H1 (cell line): ENCODE data around the gene DCAF17. TPM values are rescaled to one million over a fixed set of nuclear protein-coding genes. Genes with fewer than 3 reads are reported as not detected.

Experiments used
- CTCF ChIA-PET: fragments of 300-600 bp; sonication (Branson Sonifier 250); formaldehyde crosslinking; loops from one replicate; lab custom pipeline; 2021; ENCODE audit not compliant: partially characterized antibody; lab: Charles Lee
- POLR2A ChIA-PET: fragments of 300-600 bp; sonication (Branson Sonifier 250); formaldehyde crosslinking; loops from one replicate; lab custom pipeline; 2021; ENCODE audit warnings: inconsistent platforms; ENCODE audit not compliant: partially characterized antibody; lab: Charles Lee
- DNase-seq, 2 experiments: peaks; one replicate each; pipeline versions ENCODE4 v3.0.0 to v3.0.0-alpha.2; 2010 to 2022; ENCODE audit warnings: low spot score in 2 of 2, low read depth in 1 of 2, mixed read lengths in 1 of 2
- FAIRE-seq: peaks from 2 replicates; lab custom pipeline; 2011; peaks lifted over from hg19 to GRCh38; lab: Jason Lieb, UNC
- H2AFZ ChIP-seq: 2 replicates; pipeline ENCODE4 v1.8.1; 2012; ENCODE audit warnings: low read length, inconsistent platforms
- H2AK5ac ChIP-seq: 2 replicates; pipeline ENCODE4 v1.6.1; 2013; ENCODE audit warnings: low read depth, low read length
- H2BK120ac ChIP-seq: replicated peaks from 2 replicates; pipeline ENCODE3; 2013; ENCODE audit warnings: low read depth, low read length, inconsistent platforms
- H2BK12ac ChIP-seq: 2 replicates; pipeline ENCODE4 v1.6.1; 2013; ENCODE audit warnings: low read depth, low read length
- H2BK15ac ChIP-seq: 2 replicates; pipeline ENCODE4 v1.6.1; 2013; ENCODE audit warnings: low read length
- H2BK20ac ChIP-seq: 2 replicates; pipeline ENCODE4 v1.6.1; 2013; ENCODE audit warnings: low read length
- H2BK5ac ChIP-seq: 2 replicates; pipeline ENCODE4 v1.6.1; 2013; ENCODE audit warnings: low read depth, low read length
- H3K14ac ChIP-seq: 2 replicates; pipeline ENCODE4 v1.6.1; 2013; ENCODE audit warnings: inconsistent platforms; ENCODE audit not compliant: insufficient read length
- H3K18ac ChIP-seq: 2 replicates; pipeline ENCODE4 v1.6.1; 2013; ENCODE audit warnings: low read length; ENCODE audit errors: extremely low read depth
- H3K23ac ChIP-seq: 2 replicates; pipeline ENCODE4 v1.6.1; 2013; ENCODE audit warnings: inconsistent platforms; ENCODE audit not compliant: insufficient read length
- H3K23me2 ChIP-seq: 2 replicates; pipeline ENCODE4 v1.6.1; 2013; ENCODE audit warnings: low read depth, low read length
- H3K27ac ChIP-seq: 2 replicates; pipeline ENCODE4 v1.6.1; 2011; ENCODE audit warnings: low read depth, low read length, inconsistent platforms
- H3K27me3 ChIP-seq, 4 experiments: replicated peaks in 1 of 4; 1 replicate in 1 of 4; 2 replicates in 3 of 4; pipeline versions ENCODE4 v1.6.1 to v1.8.1; 2011 to 2013; ENCODE audit warnings: low read length in 3 of 4, mild to moderate bottlenecking in 3 of 4, inconsistent platforms in 2 of 4, mixed read lengths in 2 of 4, moderate library complexity in 1 of 4; ENCODE audit not compliant: control insufficient read depth in 3 of 4, insufficient read depth in 3 of 4; ENCODE audit errors: extremely low read depth in 1 of 4
- H3K36me3 ChIP-seq, 4 experiments: 2 replicates each; pipeline versions ENCODE4 v1.6.1 to v1.8.1; 2011 to 2013; ENCODE audit warnings: mild to moderate bottlenecking in 4 of 4, low read length in 3 of 4, moderate library complexity in 2 of 4, control low read depth in 1 of 4, inconsistent platforms in 1 of 4; ENCODE audit not compliant: insufficient read depth in 4 of 4, control insufficient read depth in 2 of 4
- H3K4ac ChIP-seq: replicated peaks from 2 replicates; pipeline ENCODE3; 2013; ENCODE audit warnings: low read length, low read depth, mixed read lengths, inconsistent platforms; ENCODE audit not compliant: insufficient read length
- H3K4me1 ChIP-seq, 4 experiments: replicated peaks in 1 of 4; 1 replicate in 1 of 4; 2 replicates in 3 of 4; pipeline versions ENCODE4 v1.6.1 to v1.8.1; 2011 to 2013; ENCODE audit warnings: low read length in 3 of 4, inconsistent platforms in 2 of 4, mixed read lengths in 1 of 4; ENCODE audit not compliant: insufficient read depth in 4 of 4, control insufficient read depth in 3 of 4
- H3K4me2 ChIP-seq, 2 experiments: 2 replicates each; pipeline versions ENCODE4 v1.6.1 to v1.8.1; 2011 to 2013; ENCODE audit warnings: low read depth in 2 of 2, low read length in 2 of 2, control low read depth in 1 of 2, inconsistent platforms in 1 of 2, mild to moderate bottlenecking in 1 of 2; ENCODE audit not compliant: insufficient read depth in 1 of 2
- H3K4me3 ChIP-seq, 4 experiments: fragments of 200-600, 300-600 bp in 1 of 4; sonication (generic), shearing (Covaris generic), sonication (Bioruptor Twin) in 1 of 4; 2 replicates each; pipeline versions ENCODE4 v1.5.1 to v1.8.1; 2011 to 2016; ENCODE audit warnings: low read length in 4 of 4, low read depth in 3 of 4, control low read depth in 2 of 4, inconsistent platforms in 2 of 4, mild to moderate bottlenecking in 2 of 4, mixed read lengths in 1 of 4, moderate library complexity in 1 of 4; ENCODE audit not compliant: insufficient read depth in 2 of 4; ENCODE audit errors: extremely low read depth in 1 of 4
- H3K56ac ChIP-seq: replicated peaks from 2 replicates; pipeline ENCODE3; 2013; ENCODE audit warnings: low read depth, mild to moderate bottlenecking, mixed read lengths, low read length, inconsistent platforms; ENCODE audit not compliant: insufficient read length
- H3K79me1 ChIP-seq: 2 replicates; pipeline ENCODE4 v1.6.1; 2013; ENCODE audit warnings: low read depth, low read length, control low read depth
- H3K79me2 ChIP-seq, 2 experiments: 2 replicates each; pipeline versions ENCODE4 v1.6.1 to v1.8.1; 2012 to 2013; ENCODE audit warnings: low read length in 2 of 2, mild to moderate bottlenecking in 2 of 2, inconsistent platforms in 1 of 2; ENCODE audit not compliant: insufficient read depth in 2 of 2, control insufficient read depth in 1 of 2
- H3K9ac ChIP-seq, 4 experiments: replicated peaks in 1 of 4; 1 replicate in 1 of 4; 2 replicates in 3 of 4; pipeline versions ENCODE4 v1.6.1 to v1.8.1; 2011 to 2013; ENCODE audit warnings: low read depth in 3 of 4, low read length in 3 of 4, control low read depth in 2 of 4, mild to moderate bottlenecking in 2 of 4, moderate library complexity in 2 of 4, inconsistent platforms in 1 of 4; ENCODE audit errors: extremely low read depth in 1 of 4
- H3K9me3 ChIP-seq, 2 experiments: 2 replicates each; pipeline versions ENCODE4 v1.6.1 to v1.8.1; 2012 to 2013; ENCODE audit warnings: mild to moderate bottlenecking in 2 of 2, moderate library complexity in 2 of 2, control low read depth in 1 of 2, inconsistent platforms in 1 of 2, low read depth in 1 of 2, low read length in 1 of 2, mixed read lengths in 1 of 2; ENCODE audit not compliant: insufficient read depth in 2 of 2
- H4K20me1 ChIP-seq, 2 experiments: replicated peaks in 1 of 2; 2 replicates each; pipeline versions ENCODE3 to v1.8.1; 2011 to 2013; ENCODE audit warnings: inconsistent platforms in 2 of 2, low read length in 2 of 2, mild to moderate bottlenecking in 1 of 2; ENCODE audit not compliant: insufficient read depth in 2 of 2, control insufficient read depth in 1 of 2
- H4K5ac ChIP-seq: 2 replicates; pipeline ENCODE4 v1.6.1; 2013; ENCODE audit warnings: low read length, low read depth, mixed read lengths, inconsistent platforms; ENCODE audit not compliant: insufficient read length
- H4K8ac ChIP-seq: 2 replicates; pipeline ENCODE4 v1.8.0; 2013; ENCODE audit warnings: mild to moderate bottlenecking, moderate library complexity, low read length, inconsistent platforms; ENCODE audit not compliant: insufficient read depth; ENCODE audit errors: extremely low read depth
- H4K91ac ChIP-seq: replicated peaks from 2 replicates; pipeline ENCODE3; 2013; ENCODE audit warnings: low read length, mixed read lengths, inconsistent platforms; ENCODE audit not compliant: insufficient read length
- BACH1 ChIP-seq: IDR thresholded peaks from 2 replicates; pipeline ENCODE4 v1.6.1; 2012; ENCODE audit warnings: low read length, improper control_type of control experiment
- CBX5 ChIP-seq: fragments of 300-800, 300-1000 bp; sonication (generic); IDR thresholded peaks from 2 replicates; pipeline ENCODE4 v1.7.1; 2016; ENCODE audit warnings: antibody characterized with exemption, low read length, low read depth
- CBX8 ChIP-seq: fragments of 300-800, 300-1000 bp; sonication (generic); IDR thresholded peaks from 2 replicates; pipeline ENCODE4 v1.7.1; 2016; ENCODE audit warnings: low read depth, low read length, borderline replicate concordance
- EZH2 ChIP-seq: fragments of 200-600 bp; sonication (generic); IDR thresholded peaks from 2 replicates; pipeline ENCODE4 v1.7.1; 2012; ENCODE audit warnings: low read depth, mild to moderate bottlenecking, moderate library complexity, low read length, inconsistent platforms; ENCODE audit not compliant: severe bottlenecking
- HDAC6 ChIP-seq: IDR thresholded peaks from one replicate; pipeline ENCODE4 v1.7.1; 2012; ENCODE audit warnings: low read depth, mild to moderate bottlenecking, inconsistent platforms, low read length, moderate library complexity
- JUND ChIP-seq: IDR thresholded peaks from 2 replicates; pipeline ENCODE4 v1.6.1; 2011; ENCODE audit warnings: mild to moderate bottlenecking, improper control_type of control experiment, low read length
- KDM4A ChIP-seq: IDR thresholded peaks from one replicate; pipeline ENCODE4 v1.7.1; 2012; ENCODE audit warnings: low read depth, mild to moderate bottlenecking, moderate library complexity, low read length, inconsistent platforms; ENCODE audit not compliant: severe bottlenecking
- MAFK ChIP-seq: IDR thresholded peaks from 2 replicates; pipeline ENCODE4 v1.6.1; 2012; ENCODE audit warnings: low read depth, mild to moderate bottlenecking, improper control_type of control experiment, low read length
- TAF1 ChIP-seq: IDR thresholded peaks from 2 replicates; pipeline ENCODE4 v1.6.1; 2011; ENCODE audit warnings: mild to moderate bottlenecking, low read depth, low read length
- TAF7 ChIP-seq: optimal IDR thresholded peaks from 2 replicates; pipeline ENCODE3; 2011; ENCODE audit warnings: low read depth, mild to moderate bottlenecking, inconsistent platforms, low read length, moderate library complexity, borderline replicate concordance
- TCF12 ChIP-seq: IDR thresholded peaks from 2 replicates; pipeline ENCODE4 v1.6.1; 2011; ENCODE audit warnings: low read depth, mild to moderate bottlenecking, low read length
- TEAD4 ChIP-seq: IDR thresholded peaks from 2 replicates; pipeline ENCODE4 v1.6.1; 2012; ENCODE audit warnings: low read depth, low read length, inconsistent platforms, mixed read lengths
- WGBS, 2 experiments: shearing (Covaris generic) in 1 of 2; methylation state at CpG; one replicate each; pipeline versions ENCODE4 v1.1.6 to v1.1.7; 2013 to 2015; ENCODE audit warnings: low lambda C conversion rate in 2 of 2, mixed read lengths in 2 of 2, inconsistent platforms in 1 of 2, low coverage in 1 of 2, missing lambda C conversion rate in 1 of 2; ENCODE audit not compliant: insufficient replicate concordance in 2 of 2, insufficient coverage in 1 of 2, insufficient read length in 1 of 2; ENCODE audit errors: extremely low coverage in 1 of 2, missing lambda C conversion rate in 1 of 2; 5-methylcytosine and 5-hydroxymethylcytosine counted together
- polyA plus RNA-seq, 7 experiments: library from polyadenylated mRNA; depleted of rRNA in 3 of 7; stranded (reverse) in 5 of 7; unstranded in 2 of 7; fragments of >200 nt in 5 of 7; fragments of 200-250 nt in 2 of 7; gene quantifications; 1 replicate in 5 of 7; 2 replicates in 1 of 7; 4 replicates in 1 of 7; pipeline versions ENCODE4 v1.2.1 to v1.2.3, GENCODE V29; 2011 to 2013; ENCODE audit warnings: missing spikeins in 2 of 7, mixed read lengths in 2 of 7
- total RNA-seq: library from RNA; stranded (reverse); fragmentation: NEBNext Ultra II Directional; extraction: Animal tissue kit (Norgen Biotek cat#: 25700); gene quantifications from 2 replicates; pipeline ENCODE4 v1.2.1, GENCODE V29; 2021
- TF ChIP-seq, protein P1 (sequence below): IDR thresholded peaks from 2 replicates; pipeline ENCODE4 v1.6.1; 2012; ENCODE audit warnings: low read length, inconsistent platforms

Gene DCAF17
- total and polyA plus RNA-seq, 2 of the 8 experiments (the other 6 are each of a cell fraction or from before 2014, with no cell fraction given): 10.7 to 30.0 TPM

DNA sequence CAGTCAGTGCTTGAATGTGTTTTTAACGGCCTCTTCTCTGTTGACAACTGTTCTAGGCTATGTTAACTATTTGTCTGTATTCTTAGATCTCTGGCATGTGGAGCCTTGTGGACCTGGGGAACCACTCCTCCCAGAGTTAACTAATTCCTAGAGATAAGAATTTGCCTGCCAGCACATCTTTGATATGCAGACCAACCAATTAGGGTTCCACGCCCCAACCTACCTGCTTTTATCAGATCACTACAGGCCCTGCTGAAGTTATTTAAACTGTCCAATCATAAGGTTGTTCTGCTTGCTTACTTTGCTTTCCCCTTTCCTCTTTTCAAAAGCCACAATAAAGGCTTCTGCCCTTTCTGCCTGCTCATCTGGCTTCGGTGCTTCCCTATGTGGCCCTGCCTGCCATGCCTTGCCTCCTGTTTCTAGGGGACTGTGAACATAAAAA, 79.7 kb downstream of the DCAF17 start:
- Histone ChIP-seq H3K4ac (no peak overlapping the region), H3K4me1 (peaks cover 0 to 4% (median under 1%) of the 10 kb centered on the region in 4 experiments; a peak in 4 of 7 replicates), H2BK120ac (no peak overlapping the region), H3K56ac (no peak overlapping the region), H2BK5ac (no peak overlapping the region), H4K5ac (no peak overlapping the region), H4K91ac (no peak overlapping the region), H3K9me3 (no peaks in the 10 kb centered on the region), H4K8ac (no peak overlapping the region), H3K9ac (peak overlapping the region in 2 of 4 experiments; percentile 16 to 20; a peak in 2 of 7 replicates), H2BK20ac (no peak overlapping the region), H2BK15ac (no peak overlapping the region), H3K4me3 (no peak overlapping the region), H2AFZ (no peak overlapping the region), H4K20me1 (no peaks in the 10 kb centered on the region), H3K27me3 (no peaks in the 10 kb centered on the region), H3K79me2 (no peaks in the 10 kb centered on the region), H3K27ac (no peak overlapping the region), H3K36me3 (no peaks in the 10 kb centered on the region), H3K18ac (no peak overlapping the region), H3K79me1 (no peaks in the 10 kb centered on the region), H2BK12ac (no peak overlapping the region), H2AK5ac (no peak overlapping the region), H3K23ac (no peak overlapping the region), H3K23me2 (no peaks in the 10 kb centered on the region), H3K4me2 (peak overlapping the region in 1 of 2 experiments; percentile 2; a peak in 2 of 4 replicates), H3K14ac (no peak overlapping the region)
- no peak for FAIRE-seq
- DNase-seq: no peak
- 66% methylated on average over 3 of the region's 3 CpGs; no CpG with 5 or more reads in 1 of the 2 experiments for WGBS, 2 experiments
- CTCF ChIA-PET: no interaction called here
- POLR2A ChIA-PET: interaction anchor here (1.0 kb wide), 1 partner anchor 10 kb away, joined by 3 read pairs; no protein-coding TSS in a partner anchor
- TF ChIP-seq MAFK: no peak
- no peak for TF ChIP-seq TEAD4
- no peak for TF ChIP-seq CBX8
- TF ChIP-seq TAF7: no peak
- TF ChIP-seq CBX5: no peak
- TF ChIP-seq HDAC6: no peak
- TF ChIP-seq EZH2: no peak
- TF ChIP-seq, protein P1, sequence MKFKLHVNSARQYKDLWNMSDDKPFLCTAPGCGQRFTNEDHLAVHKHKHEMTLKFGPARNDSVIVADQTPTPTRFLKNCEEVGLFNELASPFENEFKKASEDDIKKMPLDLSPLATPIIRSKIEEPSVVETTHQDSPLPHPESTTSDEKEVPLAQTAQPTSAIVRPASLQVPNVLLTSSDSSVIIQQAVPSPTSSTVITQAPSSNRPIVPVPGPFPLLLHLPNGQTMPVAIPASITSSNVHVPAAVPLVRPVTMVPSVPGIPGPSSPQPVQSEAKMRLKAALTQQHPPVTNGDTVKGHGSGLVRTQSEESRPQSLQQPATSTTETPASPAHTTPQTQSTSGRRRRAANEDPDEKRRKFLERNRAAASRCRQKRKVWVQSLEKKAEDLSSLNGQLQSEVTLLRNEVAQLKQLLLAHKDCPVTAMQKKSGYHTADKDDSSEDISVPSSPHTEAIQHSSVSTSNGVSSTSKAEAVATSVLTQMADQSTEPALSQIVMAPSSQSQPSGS: no peak
- TF ChIP-seq TAF1: no peak
- no peak for TF ChIP-seq JUND
- no peak for TF ChIP-seq BACH1
- no peak for TF ChIP-seq TCF12
- TF ChIP-seq KDM4A: no peak
